GM21786 (cell line): ENCODE results near the gene KRTAP5-1.

Experiments used
- ATAC-seq: cut with Tn5 transposase; IDR thresholded peaks from one replicate; pipeline ENCODE4 v1.9.1; 2021; ENCODE audit not compliant: unreplicated experiment

KRTAP5-1 gene

GRCh38 chr11:1560649-1561251 is 24.3 kb downstream of the KRTAP5-1 start:
- ATAC-seq: no peak

DNA sequence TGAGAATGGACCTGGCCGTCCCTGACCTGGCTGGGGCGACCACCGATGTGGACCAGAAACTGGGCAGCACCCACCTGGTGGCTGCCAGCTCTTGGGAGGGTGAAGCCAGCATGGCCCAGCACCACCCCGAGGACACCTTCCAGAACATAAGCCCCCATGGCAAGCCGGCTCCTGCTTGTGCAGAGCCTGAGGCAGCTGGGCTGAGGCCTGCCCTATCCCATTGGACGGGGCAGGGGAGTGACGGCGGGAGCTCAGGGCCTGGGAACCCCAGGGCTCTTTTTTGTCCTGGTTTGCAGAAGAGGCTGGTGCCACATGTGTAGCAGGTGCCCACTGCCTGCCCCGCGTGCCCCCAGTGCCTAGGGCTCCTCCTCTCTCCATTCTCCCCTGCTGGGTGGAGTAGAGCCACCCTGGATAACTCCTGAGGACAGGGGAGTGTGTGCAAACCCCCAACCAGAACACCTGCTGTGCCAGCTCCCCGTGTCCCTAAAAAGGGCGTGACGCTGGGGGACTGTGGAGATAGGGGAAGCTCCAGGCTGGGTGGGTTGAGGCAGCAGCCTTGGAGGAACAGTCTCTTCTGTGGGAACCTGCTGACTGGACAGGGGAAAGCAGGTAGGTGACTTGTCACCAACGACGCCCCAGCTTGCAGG is 25.0 kb downstream of the KRTAP5-1 start:
- no peak for ATAC-seq

GRCh38 chr11:1559111-1559951 is 25.8 kb downstream of the KRTAP5-1 start:
- ATAC-seq: no peak

GRCh38 chr11:1558775-1559110 is 26.3 kb downstream of the KRTAP5-1 start:
- ATAC-seq: no peak

DNA sequence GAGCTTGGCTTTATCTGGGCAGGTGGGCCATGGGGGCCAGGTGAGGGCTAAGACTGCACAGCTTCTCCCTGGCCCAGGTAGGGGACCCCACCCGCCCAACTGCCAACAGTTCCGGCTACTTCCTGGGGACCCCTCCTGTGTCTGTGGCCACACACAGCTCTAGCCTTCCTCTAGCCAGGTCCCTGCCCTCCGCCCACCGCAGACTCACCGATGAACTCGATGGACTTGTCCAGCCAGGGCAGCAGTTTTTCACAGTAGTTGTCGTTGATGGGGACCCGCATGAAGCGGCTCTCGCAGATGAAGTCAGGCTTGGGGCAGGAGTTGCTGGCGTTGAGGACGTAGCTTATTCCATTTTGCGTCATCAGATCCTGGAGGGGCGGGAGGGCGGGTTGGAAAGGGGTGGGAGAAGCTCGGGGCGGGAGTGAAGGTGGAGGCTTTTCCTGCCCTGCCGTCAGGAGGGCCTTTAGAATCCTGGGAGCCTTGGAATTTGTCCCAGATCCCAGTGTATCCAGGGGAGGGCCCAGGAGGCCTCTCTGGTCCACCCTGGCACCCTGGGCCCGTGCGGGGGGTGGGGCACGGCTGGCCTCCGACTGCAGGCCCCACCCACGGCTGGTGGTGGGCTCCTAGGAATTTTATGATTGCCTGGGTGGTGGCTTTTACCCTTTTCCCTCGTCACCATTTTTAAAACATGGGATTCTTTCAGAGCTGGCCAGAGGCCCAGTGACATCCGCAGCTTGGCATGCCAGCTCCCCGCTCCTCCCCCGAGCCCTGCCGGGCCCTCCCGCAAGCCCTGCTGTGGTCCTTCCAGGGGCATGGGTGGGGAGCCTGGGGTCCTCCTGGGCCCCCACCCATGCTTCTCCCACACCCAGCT is 26.9 kb downstream of the KRTAP5-1 start:
- no peak for ATAC-seq

DNA sequence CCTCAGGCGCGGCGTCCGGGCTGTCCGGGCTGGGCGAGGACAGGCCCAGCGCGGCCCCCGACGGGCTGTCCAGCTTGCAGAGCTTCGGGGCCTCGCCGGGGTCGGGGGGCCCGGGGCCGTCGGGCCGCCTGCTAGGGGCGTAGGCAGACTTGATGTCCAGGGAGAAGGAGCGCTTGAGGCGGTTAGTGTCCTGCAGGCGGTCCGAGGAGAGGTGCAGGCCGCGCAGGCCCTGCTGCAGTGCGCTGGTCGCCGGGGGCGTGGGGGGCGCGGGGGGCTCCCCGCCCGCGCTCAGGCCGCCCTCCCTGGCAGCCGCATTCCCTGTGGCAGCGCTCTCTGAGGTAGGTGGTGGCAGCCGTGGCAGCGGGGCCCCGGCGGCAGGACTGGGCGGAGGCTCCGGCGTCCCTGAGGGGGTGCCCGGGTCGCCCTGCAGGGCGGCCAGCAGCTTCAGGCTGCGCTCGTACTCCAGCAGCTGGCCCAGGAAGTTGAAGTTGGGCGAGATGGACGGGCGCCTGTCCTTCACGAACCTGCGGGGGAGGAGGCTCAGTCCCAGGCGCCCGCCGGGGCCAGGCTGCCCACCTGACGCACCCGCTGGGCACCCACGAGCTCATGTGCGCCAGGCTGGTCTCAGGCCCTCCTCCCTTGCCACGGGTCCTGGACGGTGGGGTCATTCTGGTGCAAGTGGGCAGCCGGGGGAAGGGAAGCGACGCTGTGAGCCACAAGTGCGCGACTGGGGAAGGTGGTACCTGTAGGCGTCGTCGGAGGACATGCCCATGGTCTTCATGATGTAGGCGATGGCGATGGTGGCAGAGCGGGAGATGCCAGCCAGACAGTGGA is 27.8 kb downstream of the KRTAP5-1 start:
- no peak for ATAC-seq

DNA sequence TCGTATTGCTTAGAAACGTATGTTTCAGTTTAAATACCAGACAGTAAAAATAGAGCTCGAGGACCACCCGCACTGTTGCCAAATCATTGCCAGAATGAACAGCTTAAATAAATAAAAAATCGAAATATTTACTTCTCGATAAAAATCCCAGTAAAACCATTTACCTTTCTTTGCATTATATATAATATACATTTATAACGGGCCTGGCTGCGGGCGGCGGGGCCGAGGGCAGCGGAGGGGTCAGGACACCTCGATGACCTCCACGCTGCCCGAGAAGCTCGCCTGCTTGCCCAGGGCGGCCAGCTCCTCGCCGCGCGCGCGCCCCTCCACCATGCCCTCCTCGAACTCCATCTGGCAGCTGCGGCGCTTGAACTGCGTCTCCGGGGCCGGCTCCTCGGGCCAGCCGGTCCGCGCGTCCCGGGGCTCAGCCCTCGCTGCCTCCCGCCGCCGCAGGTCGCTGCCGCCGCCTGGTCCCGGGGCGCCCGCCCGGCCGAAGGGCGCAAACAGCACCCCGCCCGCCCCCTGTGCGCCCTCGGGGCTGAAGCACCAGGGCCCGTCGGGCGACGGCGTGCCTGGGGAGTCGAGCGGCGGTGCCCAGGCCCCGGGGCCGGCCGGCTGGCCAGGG is 28.7 kb downstream of the KRTAP5-1 start:
- ATAC-seq: no peak

DNA sequence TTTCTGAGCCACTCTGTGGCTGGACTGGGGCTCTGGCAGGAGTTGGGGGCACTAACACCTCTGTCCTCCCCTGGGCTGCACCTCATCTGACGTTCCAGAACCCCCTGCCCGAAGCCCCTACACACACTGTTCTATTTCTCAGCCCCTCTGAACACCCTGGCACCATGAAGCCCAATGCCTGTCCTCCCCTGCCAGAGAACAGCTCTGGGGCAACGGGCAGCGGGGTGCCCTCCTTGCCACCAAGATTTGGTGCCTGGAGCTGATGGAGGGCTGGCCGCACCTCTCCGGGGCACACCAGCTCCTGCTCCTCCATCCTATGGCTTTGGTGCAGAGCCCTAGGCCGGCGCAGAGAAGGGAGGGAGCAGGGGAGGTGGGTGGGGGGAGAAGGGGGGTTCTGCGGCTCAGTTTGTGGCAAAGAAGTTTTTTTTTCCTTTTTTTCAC is 29.4 kb downstream of the KRTAP5-1 start:
- no peak for ATAC-seq

DNA sequence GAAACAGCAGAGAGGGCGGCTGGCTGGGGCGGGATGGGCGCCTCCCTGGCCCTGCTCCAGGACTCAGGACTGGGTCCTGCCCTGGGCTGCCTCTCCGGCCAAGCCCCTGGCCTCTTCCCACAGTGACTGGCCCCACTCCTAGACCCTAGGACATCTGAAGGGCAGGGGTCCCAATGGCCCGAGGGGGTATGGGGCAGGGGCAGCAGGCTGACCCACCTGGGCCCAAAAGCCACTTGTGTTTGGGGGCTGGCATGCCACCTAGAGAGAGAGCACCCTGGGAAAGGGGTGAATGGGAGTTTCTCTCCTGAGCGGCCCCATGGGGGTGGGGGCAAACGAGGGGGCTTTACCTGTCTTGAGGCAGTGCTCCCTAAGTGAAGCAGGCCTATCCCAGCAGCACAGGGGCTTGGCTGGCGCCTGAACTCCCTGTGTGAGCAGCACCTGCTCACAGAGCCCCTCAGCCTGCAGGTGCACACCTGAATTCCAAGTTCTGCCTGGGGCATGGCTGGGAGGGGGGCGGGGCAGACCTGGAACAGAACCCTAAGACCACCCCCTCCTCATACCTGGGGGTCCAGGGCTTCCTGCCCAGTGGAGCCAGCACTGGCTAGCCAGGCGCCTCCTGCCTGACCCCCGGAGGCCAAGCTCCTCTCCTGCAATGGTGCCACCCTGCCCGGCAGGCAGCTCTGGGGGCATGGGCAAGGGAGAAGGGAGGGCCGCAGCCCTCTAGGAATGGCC is 29.9 kb downstream of the KRTAP5-1 start:
- no peak for ATAC-seq

GRCh38 chr11:1553808-1554594 is 31.1 kb downstream of the KRTAP5-1 start:
- ATAC-seq: no peak

DNA sequence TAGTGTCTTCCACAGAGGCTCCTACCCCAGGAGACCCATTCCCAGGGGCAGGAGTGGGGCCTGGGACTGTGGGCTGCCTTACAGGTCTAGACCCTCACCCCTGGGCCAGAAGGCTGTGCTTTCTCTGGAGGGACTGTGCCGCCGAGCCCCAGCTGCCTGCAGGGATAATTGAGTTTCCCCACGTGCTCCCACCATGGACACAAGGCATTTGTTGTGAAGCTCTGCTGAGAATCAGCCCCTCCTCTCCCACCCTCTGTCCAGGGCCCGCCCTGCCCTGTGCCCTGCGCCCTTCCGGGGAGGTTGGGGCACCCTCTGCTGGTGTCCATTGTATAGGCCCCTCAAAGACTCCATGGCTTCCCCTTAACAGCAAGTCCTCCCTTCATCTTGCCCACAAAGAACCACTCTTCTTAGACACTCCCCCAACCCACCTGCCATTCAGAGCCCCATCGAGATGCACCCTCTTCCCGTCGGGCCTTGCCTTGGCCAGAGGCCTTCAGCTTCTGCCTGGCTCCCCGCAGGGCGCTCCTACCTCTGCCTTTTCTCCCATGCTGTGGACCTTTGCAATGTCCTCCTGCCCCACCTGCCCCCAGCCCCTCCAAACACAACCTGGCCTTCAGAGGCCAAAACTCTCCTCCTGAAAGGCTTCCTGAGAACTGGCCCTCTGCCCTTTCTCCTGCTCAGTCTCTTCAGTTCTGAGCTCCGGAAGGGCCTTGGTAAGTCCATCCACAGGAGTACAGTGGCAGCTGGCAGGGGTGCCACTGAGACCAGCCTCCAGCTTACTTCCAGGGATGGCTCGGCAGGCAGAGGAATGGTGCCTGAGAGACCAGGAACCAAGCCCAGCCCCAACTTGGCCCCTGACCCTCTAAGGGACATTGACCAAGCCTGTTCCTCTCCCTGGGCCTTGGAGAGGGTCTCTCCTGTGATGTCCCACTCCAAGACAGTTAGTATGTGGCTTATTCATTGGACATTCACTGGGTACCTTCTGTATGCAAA is 35.4 kb downstream of the KRTAP5-1 start:
- no peak for ATAC-seq

DNA sequence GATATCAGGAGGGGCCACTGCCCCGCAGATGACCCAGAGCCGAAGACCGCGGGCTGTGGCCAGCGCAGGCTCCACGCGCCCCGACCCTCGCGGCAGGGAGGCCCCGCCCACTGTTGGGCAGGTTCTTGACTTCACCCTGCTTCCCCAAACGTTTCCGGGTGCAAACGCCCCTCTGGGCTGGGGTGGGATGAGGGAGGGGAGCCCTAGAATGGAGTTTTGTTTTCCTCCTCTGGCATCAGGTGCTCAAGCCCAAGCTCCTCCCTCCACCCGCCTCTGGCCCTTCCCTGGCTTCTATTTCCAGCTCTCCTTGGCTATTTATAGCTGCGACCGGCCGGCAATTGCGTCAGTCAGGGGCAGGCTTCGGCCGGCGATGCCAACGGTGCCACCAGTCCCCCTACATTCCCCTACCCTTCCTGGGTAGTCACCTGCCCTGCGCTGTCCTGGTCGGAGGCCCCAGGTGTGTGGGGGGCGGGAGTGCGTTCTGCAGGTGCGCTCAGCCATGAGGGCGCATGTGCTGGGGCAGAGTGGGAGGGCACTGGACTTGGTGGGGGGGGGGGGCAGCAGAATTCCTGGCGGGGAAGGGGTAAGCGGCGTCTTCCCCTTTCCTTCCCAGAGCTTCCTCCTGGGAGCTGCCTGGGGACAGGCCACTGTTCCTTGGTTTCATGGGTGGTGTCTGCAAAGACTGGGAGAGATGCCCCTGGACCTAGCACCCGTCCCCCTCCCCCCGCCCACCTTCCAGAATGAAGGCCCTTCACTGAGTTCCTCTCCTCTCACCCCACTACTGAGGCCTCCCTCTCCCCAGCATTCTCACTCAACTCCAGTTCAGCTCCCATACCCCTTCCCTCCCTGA is 36.6 kb downstream of the KRTAP5-1 start:
- ATAC-seq: no peak

GRCh38 chr11:1547467-1548098 is 37.5 kb downstream of the KRTAP5-1 start:
- no peak for ATAC-seq

GRCh38 chr11:1546536-1547466 is 38.3 kb downstream of the KRTAP5-1 start:
- no peak for ATAC-seq

DNA sequence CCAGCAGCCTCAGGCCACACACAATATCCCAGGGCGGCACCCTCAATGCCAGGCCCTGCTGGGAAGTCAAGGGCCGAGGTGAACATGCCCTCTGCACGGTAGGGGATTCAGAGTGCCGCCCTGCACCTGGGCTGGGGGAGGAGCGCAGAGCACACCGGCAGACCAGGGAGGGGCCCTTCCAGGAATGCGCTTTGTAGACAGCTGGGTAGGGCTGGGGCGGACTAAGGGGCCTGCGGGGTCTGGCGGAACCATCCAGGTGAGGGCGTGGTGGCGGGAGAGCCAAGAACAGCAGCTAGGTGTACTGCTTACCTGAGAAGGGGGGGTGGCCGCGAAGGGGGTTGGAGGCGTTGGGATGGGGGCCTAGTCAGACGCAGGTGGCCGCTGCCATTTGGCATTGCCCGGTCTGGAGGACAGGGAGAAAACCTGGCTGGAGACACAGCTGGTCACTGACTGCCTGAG is 39.0 kb downstream of the KRTAP5-1 start:
- no peak for ATAC-seq
